GM12878 (cell line): ENCODE measurements around the gene POLA2. TPM values are rescaled to one million over a fixed set of nuclear protein-coding genes. Genes with fewer than 3 reads are reported as not detected.

ENCODE experiments used
- ATAC-seq: fragments of 200-7000 bp; cut with Tn5 transposase; 3 replicates; pipeline ENCODE4 v1.9.1; 2020; ENCODE audit warnings: mild to moderate bottlenecking, moderate library complexity
- BruUV-seq: library from RNA; stranded (reverse); fragments of 400-500 nt; replicated peaks from 2 replicates; lab custom pipeline; 2021; lab: Mats Ljungman, UMichigan
- CTCF ChIA-PET: fragments of 300-600 bp; sonication (Branson Sonifier 250); formaldehyde crosslinking; extraction: SDS; loops from one replicate; lab custom pipeline; 2021; ENCODE audit warnings: inconsistent platforms; lab: Yijun Ruan, JAX
- POLR2A ChIA-PET: fragments of 350-600 bp; formaldehyde crosslinking; extraction: SDS; loops from one replicate; lab custom pipeline; 2021; ENCODE audit warnings: inconsistent platforms; lab: Charles Lee
- RAD21 ChIA-PET: fragments of 300-600 bp; sonication (Branson Sonifier 250); formaldehyde crosslinking; loops from one replicate; lab custom pipeline; 2023; ENCODE audit warnings: antibody characterized with exemption; ENCODE audit not compliant: unreplicated experiment; lab: Charles Lee
- SMC1A ChIA-PET: fragments of 300-600 bp; sonication (Branson Sonifier 250); formaldehyde crosslinking; loops from one replicate; lab custom pipeline; 2023; ENCODE audit not compliant: unreplicated experiment, uncharacterized antibody; lab: Charles Lee
- DNase-seq: peaks from one replicate; pipeline ENCODE4 v3.0.0-alpha.2; 2011; ENCODE audit warnings: low read depth, low spot score
- FAIRE-seq: peaks from 3 replicates; lab custom pipeline; 2011; peaks lifted over from hg19 to GRCh38; lab: Jason Lieb, UNC
- H2AFZ ChIP-seq: 2 replicates; pipeline ENCODE4 v1.6.0; 2011; ENCODE audit warnings: low read depth, low read length, control low read depth; ENCODE audit not compliant: control insufficient read depth
- H3K27ac ChIP-seq: 2 replicates; pipeline ENCODE4 v1.5.1; 2011; ENCODE audit warnings: control low read depth; ENCODE audit not compliant: control insufficient read depth, insufficient read depth
- H3K27me3 ChIP-seq, 2 experiments: replicated peaks in 1 of 2; 2 replicates each; pipeline versions ENCODE4 v1.6.0 to v1.6.1; 2011; ENCODE audit warnings: low read length in 1 of 2; ENCODE audit not compliant: control insufficient read depth in 2 of 2, insufficient read depth in 2 of 2
- H3K36me3 ChIP-seq, 2 experiments: 2 replicates each; pipeline ENCODE4 v1.5.1; 2011; ENCODE audit warnings: low read length in 1 of 2; ENCODE audit not compliant: control insufficient read depth in 2 of 2, insufficient read depth in 2 of 2
- H3K4me1 ChIP-seq: 2 replicates; pipeline ENCODE4 v1.6.1; 2011; ENCODE audit warnings: mild to moderate bottlenecking, low read length, moderate library complexity, mixed read lengths; ENCODE audit not compliant: control insufficient read depth, insufficient read depth
- H3K4me2 ChIP-seq: 2 replicates; pipeline ENCODE4 v1.6.0; 2011; ENCODE audit warnings: control low read depth; ENCODE audit not compliant: control insufficient read depth, insufficient read depth
- H3K4me3 ChIP-seq: fragments of 200-600 bp; sonication (generic); 2 replicates; pipeline ENCODE4 v1.5.1; 2016
- H3K79me2 ChIP-seq: 2 replicates; pipeline ENCODE4 v1.6.0; 2011; ENCODE audit warnings: low read length; ENCODE audit not compliant: control insufficient read depth, insufficient read depth
- H3K9ac ChIP-seq: 2 replicates; pipeline ENCODE4 v1.8.0; 2011; ENCODE audit warnings: low read length, control low read depth, mixed read lengths; ENCODE audit not compliant: control insufficient read depth, insufficient read depth
- H3K9me3 ChIP-seq: replicated peaks from 3 replicates; pipeline ENCODE4 v1.5.1; 2011; ENCODE audit warnings: mild to moderate bottlenecking, low read length; ENCODE audit not compliant: control insufficient read depth, insufficient read depth
- H4K20me1 ChIP-seq: 2 replicates; pipeline ENCODE4 v1.6.0; 2011; ENCODE audit not compliant: control insufficient read depth, insufficient read depth
- ASH2L ChIP-seq: fragments of 300-600, 200-600 bp; sonication (generic); IDR thresholded peaks from 2 replicates; pipeline ENCODE4 v1.6.1; 2017; ENCODE audit warnings: low read depth, mild to moderate bottlenecking, borderline replicate concordance
- BACH1 ChIP-seq: fragments of 450-650 bp; IDR thresholded peaks from 2 replicates; pipeline ENCODE4 v1.6.1; 2017; ENCODE audit warnings: mild to moderate bottlenecking, borderline replicate concordance
- EGR1 ChIP-seq, 2 experiments: IDR thresholded peaks; 1 replicate in 1 of 2; 2 replicates in 1 of 2; pipeline ENCODE4 v1.6.1; 2011 to 2012; ENCODE audit warnings: low read depth in 2 of 2, low read length in 2 of 2, borderline replicate concordance in 1 of 2, mild to moderate bottlenecking in 1 of 2, moderate library complexity in 1 of 2
- ESRRA ChIP-seq: IDR thresholded peaks from 2 replicates; pipeline ENCODE4 v1.6.1; 2012; ENCODE audit warnings: mild to moderate bottlenecking, low read length, improper control_type of control experiment
- FOXK2 ChIP-seq: fragments of 450-650 bp; IDR thresholded peaks from 2 replicates; pipeline ENCODE4 v1.6.1; 2017; ENCODE audit warnings: mild to moderate bottlenecking, moderate library complexity
- JUNB ChIP-seq: IDR thresholded peaks from 2 replicates; pipeline ENCODE4 v1.6.1; 2016; ENCODE audit warnings: antibody characterized with exemption, mild to moderate bottlenecking
- KAT2A ChIP-seq: conservative IDR thresholded peaks from 2 replicates; pipeline ENCODE4 v1.6.1; 2011; ENCODE audit warnings: low read depth, low read length; ENCODE audit not compliant: control insufficient read depth
- KDM1A ChIP-seq: fragments of 200-600 bp; sonication (generic); IDR thresholded peaks from 2 replicates; pipeline ENCODE4 v1.6.1; 2016; ENCODE audit warnings: borderline replicate concordance
- NBN ChIP-seq: fragments of 450-650 bp; IDR thresholded peaks from 2 replicates; pipeline ENCODE4 v1.6.1; 2016
- NFXL1 ChIP-seq: fragments of 450-650 bp; IDR thresholded peaks from 2 replicates; pipeline ENCODE4 v1.6.1; 2017; ENCODE audit warnings: antibody characterized with exemption, mild to moderate bottlenecking, borderline replicate concordance
- NFYB ChIP-seq: IDR thresholded peaks from 2 replicates; pipeline ENCODE4 v1.6.1; 2011; ENCODE audit warnings: low read depth, mild to moderate bottlenecking, low read length, improper control_type of control experiment, moderate library complexity; ENCODE audit not compliant: insufficient read depth
- POU2F2 ChIP-seq: IDR thresholded peaks from 3 replicates; pipeline ENCODE4 v1.6.1; 2011; ENCODE audit warnings: low read depth, mild to moderate bottlenecking, low read length, borderline replicate concordance
- RB1 ChIP-seq: fragments of 450-650 bp; formaldehyde crosslinking; IDR thresholded peaks from 2 replicates; pipeline ENCODE4 v1.6.1; 2017; ENCODE audit warnings: mild to moderate bottlenecking, borderline replicate concordance
- RUNX3 ChIP-seq: IDR thresholded peaks from 2 replicates; pipeline ENCODE4 v1.6.1; 2012; ENCODE audit warnings: low read length, inconsistent platforms
- SMC3 ChIP-seq: IDR thresholded peaks from 2 replicates; pipeline ENCODE4 v1.6.1; 2011; ENCODE audit warnings: low read length, improper control_type of control experiment, borderline replicate concordance
- STAT1 ChIP-seq: fragments of 450-650 bp; conservative IDR thresholded peaks from 2 replicates; pipeline ENCODE4 v1.6.1; 2014; ENCODE audit warnings: antibody characterized with exemption, mild to moderate bottlenecking
- STAT3 ChIP-seq: IDR thresholded peaks from 2 replicates; pipeline ENCODE4 v1.6.1; 2011; ENCODE audit warnings: low read depth, low read length, improper control_type of control experiment
- TCF3 ChIP-seq: IDR thresholded peaks from 2 replicates; pipeline ENCODE4 v1.6.1; 2012; ENCODE audit warnings: low read depth, mild to moderate bottlenecking, low read length, borderline replicate concordance; ENCODE audit not compliant: insufficient read depth
- WGBS: methylation state at CpG from one replicate; pipeline ENCODE4 v1.1.6; 2016; ENCODE audit warnings: low lambda C conversion rate; ENCODE audit not compliant: insufficient replicate concordance, insufficient coverage; ENCODE audit errors: missing lambda C conversion rate; 5-methylcytosine and 5-hydroxymethylcytosine counted together
- in situ Hi-C: fragments of 300-500 bp; cut with MboI; formaldehyde crosslinking; loops from 9 replicates; pipeline ENCODE4 v1.14.3; 2018; ENCODE audit warnings: mixed read lengths
- intact Hi-C: fragments of 100-400 bp; cut with micrococcal nuclease; formaldehyde crosslinking; loops from one replicate; pipeline ENCODE4 v1.14.2; 2022; ENCODE audit not compliant: unreplicated experiment
- polyA plus RNA-seq, 11 experiments: library from polyadenylated mRNA; depleted of rRNA in 4 of 11; unstranded in 6 of 11; stranded (reverse) in 5 of 11; fragments of >200 nt; fragmentation: Nextera tagmentation in 4 of 11; fragmentation: Illumina TruSeq in 1 of 11; extraction: Ambion mirVana in 4 of 11; extraction: Trizol in 1 of 11; gene quantifications; 1 replicate in 1 of 11; 2 replicates in 10 of 11; pipeline versions ENCODE4 v1.2.1 to v1.2.3, GENCODE V29; 2011 to 2016; ENCODE audit warnings: inconsistent platforms in 2 of 11, missing spikeins in 2 of 11, low read depth in 1 of 11
- total RNA-seq, 4 experiments: library from RNA; depleted of rRNA in 3 of 4; stranded (reverse); fragments of >200 nt in 3 of 4; fragmentation: Illumina TruSeq in 1 of 4; extraction: Trizol in 1 of 4; gene quantifications; 2 replicates each; pipeline versions ENCODE4 v1.2.1 to v1.2.3, GENCODE V29; 2013 to 2021
- TF ChIP-seq, protein P1 (sequence below): IDR thresholded peaks from 2 replicates; pipeline ENCODE4 v1.6.1; 2011; ENCODE audit warnings: low read depth, low read length, improper control_type of control experiment, borderline replicate concordance
- TF ChIP-seq, protein P2 (sequence below): IDR thresholded peaks from 2 replicates; pipeline ENCODE4 v1.6.1; 2011; ENCODE audit warnings: low read depth, mild to moderate bottlenecking, low read length, moderate library complexity, borderline replicate concordance; ENCODE audit errors: extremely low read depth

POLA2 gene
- total and polyA plus RNA-seq, 10 of the 15 experiments (the other 5 are each of a cell fraction or from before 2014, with no cell fraction given): 4.2 to 121 (median 56.2) TPM

DNA sequence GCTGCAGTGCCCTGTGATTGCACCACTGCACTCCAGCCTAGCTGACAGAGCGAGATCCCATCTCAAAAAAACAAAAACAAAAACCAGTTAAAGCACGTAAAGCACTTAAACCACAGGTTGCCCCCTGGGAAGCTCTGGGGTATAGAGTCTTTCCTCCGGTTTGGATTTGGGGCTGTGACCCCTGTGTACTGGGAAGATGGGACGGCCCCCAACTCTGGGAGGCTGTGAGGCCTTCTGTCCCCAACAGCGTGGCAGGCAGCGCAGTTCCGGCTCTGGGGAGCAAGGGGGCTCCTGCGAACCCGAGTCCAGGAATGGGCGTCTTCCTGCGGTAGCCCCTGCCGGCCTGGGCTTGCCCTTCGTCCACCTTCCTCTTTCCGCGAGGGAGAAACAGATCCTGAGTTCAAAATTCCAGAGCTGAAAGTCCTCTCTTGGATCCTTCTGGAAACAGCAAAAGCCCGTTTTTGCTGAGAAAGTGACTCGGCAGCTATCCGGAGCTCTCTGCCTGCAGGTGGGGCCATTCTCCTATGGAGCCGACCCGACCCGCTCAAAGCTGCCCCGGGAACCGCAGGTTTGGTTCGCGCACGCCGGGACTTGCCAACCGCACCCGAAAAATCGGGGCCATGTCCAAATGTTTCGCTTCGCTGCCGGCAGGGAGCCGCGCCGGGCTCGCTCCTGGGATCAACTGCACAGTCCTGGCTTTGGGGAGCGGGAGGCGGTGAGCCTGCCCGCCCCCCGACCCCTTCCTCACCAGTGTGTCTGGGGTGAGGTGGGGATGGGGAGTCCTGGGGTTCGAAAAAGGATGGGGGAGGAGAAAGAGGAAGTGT is 36.3 kb upstream of the POLA2 start:
- SMC1A ChIA-PET: interaction anchor here (0.9 to 4.7 kb wide), 9 partner anchors 25 to 292 kb away, joined by 3 to 30 read pairs (median 3); partner anchors contain the start of genes CDC42EP2 and POLA2
- peak; percentile 44 for TF ChIP-seq SMC3
- no peak for TF ChIP-seq KAT2A
- no peak for TF ChIP-seq RB1
- no peak for TF ChIP-seq KDM1A
- TF ChIP-seq POU2F2: no peak
- TF ChIP-seq, protein P1, sequence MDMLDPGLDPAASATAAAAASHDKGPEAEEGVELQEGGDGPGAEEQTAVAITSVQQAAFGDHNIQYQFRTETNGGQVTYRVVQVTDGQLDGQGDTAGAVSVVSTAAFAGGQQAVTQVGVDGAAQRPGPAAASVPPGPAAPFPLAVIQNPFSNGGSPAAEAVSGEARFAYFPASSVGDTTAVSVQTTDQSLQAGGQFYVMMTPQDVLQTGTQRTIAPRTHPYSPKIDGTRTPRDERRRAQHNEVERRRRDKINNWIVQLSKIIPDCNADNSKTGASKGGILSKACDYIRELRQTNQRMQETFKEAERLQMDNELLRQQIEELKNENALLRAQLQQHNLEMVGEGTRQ: no peak
- TF ChIP-seq TCF3: no peak
- no peak for TF ChIP-seq NFXL1
- no peak for TF ChIP-seq ASH2L
- TF ChIP-seq STAT1: no peak
- TF ChIP-seq NFYB: no peak
- TF ChIP-seq NBN: no peak
- no peak for TF ChIP-seq STAT3
- TF ChIP-seq FOXK2: no peak
- TF ChIP-seq, protein P2, sequence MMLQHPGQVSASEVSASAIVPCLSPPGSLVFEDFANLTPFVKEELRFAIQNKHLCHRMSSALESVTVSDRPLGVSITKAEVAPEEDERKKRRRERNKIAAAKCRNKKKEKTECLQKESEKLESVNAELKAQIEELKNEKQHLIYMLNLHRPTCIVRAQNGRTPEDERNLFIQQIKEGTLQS: no peak
- no peak for TF ChIP-seq ESRRA
- no peak for TF ChIP-seq JUNB
- TF ChIP-seq BACH1: no peak
- no peak for TF ChIP-seq EGR1 (IDR thresholded peaks at IDR 0.05; ENCODE audit: borderline replicate concordance in 1 of 2, low read depth in 2 of 2, low read length in 2 of 2)
- TF ChIP-seq RUNX3: peak; percentile 67

More for the DNA sequence above, 36.3 kb upstream of the POLA2 start:
- no peaks in the 10 kb centered on the region for H3K79me2 ChIP-seq
- no TSS peak for BruUV-seq
- intact Hi-C loops (loop anchor here (2.0 kb wide), 1 partner anchor 89 kb away; the partner anchor contains the start of gene CDC42EP2), in situ Hi-C loops (no loop called here)
- no peaks in the 10 kb centered on the region for H3K9me3 ChIP-seq
- WGBS: 3% methylated on average over 42 of the region's 42 CpGs
- peak overlapping the region; percentile 64 for H3K9ac ChIP-seq
- H3K36me3 ChIP-seq: no peaks in the 10 kb centered on the region
- peak; percentile 92 for ATAC-seq
- peak overlapping the region; percentile 90 for H3K4me2 ChIP-seq
- ChIA-PET POLR2A (interaction anchor here (0.5 to 1.1 kb wide), 4 partner anchors 37 to 105 kb away, joined by 3 to 6 read pairs (median 4); partner anchors contain the start of genes CDC42EP2 and POLA2), CTCF (interaction anchor here (0.6 to 9.0 kb wide), 33 partner anchors 17 to 381 kb away, joined by 3 to 121 read pairs (median 4); partner anchors contain the start of genes CDC42EP2, DPF2, FAU and MRPL49), RAD21 (interaction anchor here (0.6 to 2.7 kb wide), 17 partner anchors 11 to 316 kb away, joined by 3 to 21 read pairs (median 4); partner anchors contain the start of genes CAPN1, CDC42EP2, DPF2 and FAU)
- peak; percentile 54 for FAIRE-seq
- DNase-seq: no peak
- peaks cover 11% of the 10 kb centered on the region for H3K4me1 ChIP-seq
- H3K27ac ChIP-seq: no peak overlapping the region; the same call in 1 of the 2 replicates
- H4K20me1 ChIP-seq: no peaks in the 10 kb centered on the region
- H2AFZ ChIP-seq: peak overlapping the region; percentile 76
- H3K27me3 ChIP-seq: no peaks in the 10 kb centered on the region; a peak in 1 of 4 replicates
- H3K4me3 ChIP-seq: peak overlapping the region; percentile 58
